Tibial nerve (tissue), 3 donors: ENCODE results near the gene ZNF362.

Experiments
- POLR2A ChIP-seq, 2 donors: fragments of 450-650 bp; IDR thresholded peaks; one replicate each; pipeline ENCODE4 v1.6.1; 2017; ENCODE audit warnings: antibody characterized with exemption in 2 of 2, mild to moderate bottlenecking in 2 of 2, moderate library complexity in 2 of 2
- TF ChIP-seq, protein P1 (sequence below), 5 experiments: fragments of 200-600 bp in 3 of 5; fragments of 450-650 bp in 2 of 5; sonication (generic) in 3 of 5; IDR thresholded peaks; one replicate each; pipeline ENCODE4 v1.5.1; 2016 to 2019; ENCODE audit warnings: antibody characterized with exemption in 5 of 5, mild to moderate bottlenecking in 3 of 5, moderate library complexity in 2 of 5

DNA sequence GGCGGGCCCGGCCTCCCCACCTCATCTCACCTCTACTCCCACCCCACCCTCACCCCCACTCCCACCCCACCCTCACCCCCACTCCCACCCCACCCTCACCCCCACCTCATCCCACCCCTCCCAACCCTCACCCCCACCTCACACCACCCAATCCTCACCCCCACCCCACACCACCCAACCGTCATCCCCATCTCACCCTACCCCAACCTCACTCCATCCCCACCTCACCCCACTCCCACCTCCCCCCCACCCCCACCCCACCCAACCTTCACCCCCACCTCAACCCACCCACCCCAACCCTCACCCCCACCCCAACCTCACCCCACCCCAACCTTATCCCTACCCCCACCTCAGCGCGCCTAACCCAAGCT is 51.2 kb downstream of the ZNF362 start:
- no peak for TF ChIP-seq POLR2A (IDR thresholded peaks at IDR 0.05)
- TF ChIP-seq, protein P1, sequence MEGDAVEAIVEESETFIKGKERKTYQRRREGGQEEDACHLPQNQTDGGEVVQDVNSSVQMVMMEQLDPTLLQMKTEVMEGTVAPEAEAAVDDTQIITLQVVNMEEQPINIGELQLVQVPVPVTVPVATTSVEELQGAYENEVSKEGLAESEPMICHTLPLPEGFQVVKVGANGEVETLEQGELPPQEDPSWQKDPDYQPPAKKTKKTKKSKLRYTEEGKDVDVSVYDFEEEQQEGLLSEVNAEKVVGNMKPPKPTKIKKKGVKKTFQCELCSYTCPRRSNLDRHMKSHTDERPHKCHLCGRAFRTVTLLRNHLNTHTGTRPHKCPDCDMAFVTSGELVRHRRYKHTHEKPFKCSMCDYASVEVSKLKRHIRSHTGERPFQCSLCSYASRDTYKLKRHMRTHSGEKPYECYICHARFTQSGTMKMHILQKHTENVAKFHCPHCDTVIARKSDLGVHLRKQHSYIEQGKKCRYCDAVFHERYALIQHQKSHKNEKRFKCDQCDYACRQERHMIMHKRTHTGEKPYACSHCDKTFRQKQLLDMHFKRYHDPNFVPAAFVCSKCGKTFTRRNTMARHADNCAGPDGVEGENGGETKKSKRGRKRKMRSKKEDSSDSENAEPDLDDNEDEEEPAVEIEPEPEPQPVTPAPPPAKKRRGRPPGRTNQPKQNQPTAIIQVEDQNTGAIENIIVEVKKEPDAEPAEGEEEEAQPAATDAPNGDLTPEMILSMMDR (IDR thresholded peaks at IDR 0.05), result no peak
